HUES64 (cell line): Measurements from ENCODE around the gene SMAD4.
A peak's percentile ranks its signal among the peaks of the same experiment; 100 is the strongest.

ENCODE experiments used
- H3K27ac ChIP-seq: 2 replicates; pipeline ENCODE4 v1.7.0; 2013; ENCODE audit warnings: low read depth, low read length, inconsistent platforms
- H3K27me3 ChIP-seq: 2 replicates; pipeline ENCODE4 v1.6.1; 2013; ENCODE audit warnings: mild to moderate bottlenecking, low read length; ENCODE audit not compliant: insufficient read depth
- H3K36me3 ChIP-seq: 2 replicates; pipeline ENCODE4 v1.6.1; 2013; ENCODE audit warnings: mild to moderate bottlenecking, low read length; ENCODE audit not compliant: insufficient read depth
- H3K4me1 ChIP-seq: 2 replicates; pipeline ENCODE4 v1.6.1; 2013; ENCODE audit warnings: mild to moderate bottlenecking, low read length, moderate library complexity; ENCODE audit not compliant: insufficient read depth
- H3K4me3 ChIP-seq: 2 replicates; pipeline ENCODE4 v1.5.1; 2013; ENCODE audit warnings: mild to moderate bottlenecking, low read length, moderate library complexity
- H3K9ac ChIP-seq: 2 replicates; pipeline ENCODE4 v1.6.1; 2013; ENCODE audit warnings: mild to moderate bottlenecking, low read depth, low read length
- H3K9me3 ChIP-seq: 2 replicates; pipeline ENCODE4 v1.6.1; 2013; ENCODE audit warnings: low read depth, low read length; ENCODE audit not compliant: insufficient read depth
- WGBS: fragments of 150-250, 120-280 bp; methylation state at CpG from one replicate; pipeline ENCODE4 v1.1.7; 2013; ENCODE audit warnings: missing lambda C conversion rate; 5-methylcytosine and 5-hydroxymethylcytosine counted together

The SMAD4 gene

GRCh38 chr18:51044928-51045585 lies 15.0 kb downstream of the SMAD4 start:
- H3K27me3 ChIP-seq: no peaks in the 10 kb centered on the region
- no peaks in the 10 kb centered on the region for H3K9me3 ChIP-seq
- H3K27ac ChIP-seq: peak overlapping the region; percentile 24; the same call in 1 of the 2 replicates
- no peak overlapping the region for H3K9ac ChIP-seq
- H3K4me1 ChIP-seq: peaks cover 51% of the 10 kb centered on the region
- H3K4me3 ChIP-seq: no peak overlapping the region
- H3K36me3 ChIP-seq: peaks cover 32% of the 10 kb centered on the region
- 31% methylated on average over 2 of the region's 2 CpGs for WGBS

- no peaks in the 10 kb centered on the region for H3K9me3 ChIP-seq
- no peak overlapping the region for H3K9ac ChIP-seq
- H3K4me1 ChIP-seq: peaks cover 41% of the 10 kb centered on the region
- WGBS: 93% methylated on average over 1 of the region's 1 CpG
- H3K36me3 ChIP-seq: peaks cover 51% of the 10 kb centered on the region
- H3K27me3 ChIP-seq: no peaks in the 10 kb centered on the region
- H3K4me3 ChIP-seq: no peak overlapping the region
- peak overlapping the region; percentile 74 for H3K27ac ChIP-seq
Measured at GRCh38 chr18:51048190-51048589, 18.2 kb downstream of the SMAD4 start.

GRCh38 chr18:51049137-51049536 lies 19.1 kb downstream of the SMAD4 start:
- no peak overlapping the region for H3K9ac ChIP-seq
- 46% methylated on average over 2 of the region's 2 CpGs for WGBS
- H3K27ac ChIP-seq: peak overlapping the region; percentile 74
- H3K36me3 ChIP-seq: peaks cover 60% of the 10 kb centered on the region
- no peaks in the 10 kb centered on the region for H3K27me3 ChIP-seq
- H3K9me3 ChIP-seq: no peaks in the 10 kb centered on the region
- H3K4me3 ChIP-seq: no peak overlapping the region
- H3K4me1 ChIP-seq: peaks cover 46% of the 10 kb centered on the region

GRCh38 chr18:51051105-51051712 lies 21.2 kb downstream of the SMAD4 start:
- no peak overlapping the region for H3K9ac ChIP-seq
- H3K4me1 ChIP-seq: peaks cover 26% of the 10 kb centered on the region
- no peak overlapping the region for H3K27ac ChIP-seq
- no peaks in the 10 kb centered on the region for H3K9me3 ChIP-seq
- no peaks in the 10 kb centered on the region for H3K27me3 ChIP-seq
- peaks cover 81% of the 10 kb centered on the region for H3K36me3 ChIP-seq
- no peak overlapping the region for H3K4me3 ChIP-seq
- 10% methylated on average over 1 of the region's 2 CpGs for WGBS

- peaks cover 21% of the 10 kb centered on the region for H3K4me1 ChIP-seq
- peaks cover 86% of the 10 kb centered on the region for H3K36me3 ChIP-seq
- H3K9ac ChIP-seq: no peak overlapping the region
- H3K27me3 ChIP-seq: no peaks in the 10 kb centered on the region
- no peak overlapping the region for H3K4me3 ChIP-seq
- H3K9me3 ChIP-seq: no peaks in the 10 kb centered on the region
- no peak overlapping the region for H3K27ac ChIP-seq
Measured at GRCh38 chr18:51053814-51054213, 23.8 kb downstream of the SMAD4 start.

GRCh38 chr18:51054764-51055163 lies 24.8 kb downstream of the SMAD4 start:
- Histone ChIP-seq H3K27me3 (no peaks in the 10 kb centered on the region), H3K9ac (no peak overlapping the region), H3K4me1 (peaks cover 13% of the 10 kb centered on the region), H3K36me3 (peaks cover 86% of the 10 kb centered on the region), H3K27ac (no peak overlapping the region), H3K4me3 (no peak overlapping the region), H3K9me3 (no peaks in the 10 kb centered on the region)
- 91% methylated on average over 3 of the region's 3 CpGs for WGBS

GRCh38 chr18:51059969-51060368 lies 30.0 kb downstream of the SMAD4 start:
- H3K9me3 ChIP-seq: no peaks in the 10 kb centered on the region
- H3K27me3 ChIP-seq: no peaks in the 10 kb centered on the region
- no peak overlapping the region for H3K4me3 ChIP-seq
- peaks cover 94% of the 10 kb centered on the region for H3K36me3 ChIP-seq
- WGBS: 66% methylated on average over 3 of the region's 3 CpGs
- no peaks in the 10 kb centered on the region for H3K4me1 ChIP-seq
- H3K27ac ChIP-seq: no peak overlapping the region
- H3K9ac ChIP-seq: no peak overlapping the region

GRCh38 chr18:51064256-51064655 lies 34.2 kb downstream of the SMAD4 start:
- H3K27ac ChIP-seq: no peak overlapping the region
- no peaks in the 10 kb centered on the region for H3K4me1 ChIP-seq
- no peak overlapping the region for H3K4me3 ChIP-seq
- H3K27me3 ChIP-seq: no peaks in the 10 kb centered on the region
- peaks cover 94% of the 10 kb centered on the region for H3K36me3 ChIP-seq
- no peak overlapping the region for H3K9ac ChIP-seq
- no peaks in the 10 kb centered on the region for H3K9me3 ChIP-seq

- Histone ChIP-seq H3K4me1 (no peaks in the 10 kb centered on the region), H3K27me3 (no peaks in the 10 kb centered on the region), H3K27ac (no peak overlapping the region), H3K9ac (no peak overlapping the region), H3K9me3 (no peaks in the 10 kb centered on the region), H3K4me3 (no peak overlapping the region), H3K36me3 (peaks cover 94% of the 10 kb centered on the region)
- 100% methylated on average over 2 of the region's 4 CpGs for WGBS
Measured at GRCh38 chr18:51066273-51066672, 36.3 kb downstream of the SMAD4 start.

GRCh38 chr18:51068105-51068504 lies 38.1 kb downstream of the SMAD4 start:
- no peaks in the 10 kb centered on the region for H3K27me3 ChIP-seq
- H3K4me1 ChIP-seq: no peaks in the 10 kb centered on the region
- H3K9ac ChIP-seq: no peak overlapping the region
- 95% methylated on average over 4 of the region's 4 CpGs for WGBS
- H3K9me3 ChIP-seq: no peaks in the 10 kb centered on the region
- no peak overlapping the region for H3K4me3 ChIP-seq
- H3K27ac ChIP-seq: no peak overlapping the region
- H3K36me3 ChIP-seq: peaks cover 99% of the 10 kb centered on the region

- Histone ChIP-seq H3K36me3 (peaks cover 94% of the 10 kb centered on the region), H3K9me3 (no peaks in the 10 kb centered on the region), H3K27me3 (no peaks in the 10 kb centered on the region), H3K27ac (no peak overlapping the region), H3K4me3 (no peak overlapping the region), H3K9ac (no peak overlapping the region), H3K4me1 (no peaks in the 10 kb centered on the region)
- WGBS: 94% methylated on average over 1 of the region's 1 CpG
Measured at GRCh38 chr18:51069885-51070284, 39.9 kb downstream of the SMAD4 start.

GRCh38 chr18:51070545-51070944 lies 40.5 kb downstream of the SMAD4 start:
- 98% methylated on average over 2 of the region's 2 CpGs for WGBS

More at GRCh38 chr18:51070545-51070944, 40.5 kb downstream of the SMAD4 start:
- H3K4me3 ChIP-seq: no peak overlapping the region
- no peak overlapping the region for H3K27ac ChIP-seq
- peaks cover 92% of the 10 kb centered on the region for H3K36me3 ChIP-seq
- H3K9me3 ChIP-seq: no peaks in the 10 kb centered on the region
- no peaks in the 10 kb centered on the region for H3K27me3 ChIP-seq
- H3K4me1 ChIP-seq: no peaks in the 10 kb centered on the region
- no peak overlapping the region for H3K9ac ChIP-seq
